Esophagus muscularis mucosa (tissue), 4 donors: Measurements from ENCODE around the gene MAP3K10.

Source experiments
- CTCF ChIP-seq, 3 experiments: fragments of 200-600 bp in 2 of 3; fragments of 450-650 bp in 1 of 3; sonication (generic) in 2 of 3; IDR thresholded peaks; one replicate each; pipeline ENCODE4 v1.5.1; 2017 to 2019; ENCODE audit warnings: antibody characterized with exemption in 3 of 3, mild to moderate bottlenecking in 2 of 3, moderate library complexity in 1 of 3
- EP300 ChIP-seq: sonication (generic); formaldehyde crosslinking; IDR thresholded peaks from one replicate; pipeline ENCODE4 v1.6.1; 2017; ENCODE audit warnings: antibody characterized with exemption
- POLR2A ChIP-seq: fragments of 450-650 bp; IDR thresholded peaks from one replicate; pipeline ENCODE4 v1.6.1; 2017; ENCODE audit warnings: antibody characterized with exemption, moderate library complexity, mild to moderate bottlenecking, low read depth

GRCh38 chr19:40243181-40243580 is 52.0 kb downstream of the MAP3K10 start:
- TF ChIP-seq POLR2A, result no peak
- no peak for TF ChIP-seq CTCF (IDR thresholded peaks at IDR 0.05)
- TF ChIP-seq EP300, result no peak
